Left ventricle myocardium superior (tissue), 1 donor: ENCODE results near the gene ADGRG2. TPM values are rescaled to one million over a fixed set of nuclear protein-coding genes. Genes with fewer than 3 reads are reported as not detected.

Experiments
- ATAC-seq: fragments of 200-7000 bp; cut with Tn5 transposase; one replicate; pipeline ENCODE4 v1.9.1; 2020; ENCODE audit warnings: mild to moderate bottlenecking, moderate library complexity
- DNase-seq: peaks from one replicate; pipeline ENCODE4 v3.0.0-alpha.2; 2020
- intact Hi-C: fragments of 100-400 bp; cut with micrococcal nuclease; formaldehyde crosslinking; loops from one replicate; pipeline ENCODE4 v1.11.0; 2022
- total RNA-seq: library from RNA; stranded (reverse); fragmentation: NEBNext Ultra II Directional; extraction: Animal tissue kit (Norgen Biotek cat#: 25700); gene quantifications from one replicate; pipeline ENCODE4 v1.2.1, GENCODE V29; 2021
- donor health status: DM: no; HTN: yes; CAD: no; lungs with severe emphysema.

The ADGRG2 gene
- total RNA-seq, 1 donor from 2014 or later, result 0.17 TPM

DNA sequence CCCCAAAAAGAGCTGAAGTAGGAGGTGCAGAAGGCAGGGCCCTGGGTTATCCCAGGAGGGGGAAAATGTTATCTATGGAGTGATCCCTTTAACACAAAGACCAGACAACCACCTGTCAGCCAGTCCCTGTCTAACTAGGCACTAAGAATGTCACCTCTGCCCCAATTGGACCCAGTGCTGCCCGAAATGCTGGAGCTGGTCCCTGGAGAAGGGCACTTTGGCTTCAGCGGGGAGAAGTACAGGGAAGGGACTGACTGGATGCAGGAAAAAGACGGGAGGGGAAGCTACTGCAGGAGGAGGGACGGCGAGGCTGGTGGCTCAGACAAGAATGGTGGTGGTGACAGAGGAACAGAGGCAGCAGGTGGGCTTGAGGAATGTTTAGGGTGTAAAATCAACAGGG, 155.6 kb downstream of the ADGRG2 start:
- DNase-seq, result peak; percentile 33
- intact Hi-C loops, result no loop called here
- ATAC-seq, result peak; percentile 90

DNA sequence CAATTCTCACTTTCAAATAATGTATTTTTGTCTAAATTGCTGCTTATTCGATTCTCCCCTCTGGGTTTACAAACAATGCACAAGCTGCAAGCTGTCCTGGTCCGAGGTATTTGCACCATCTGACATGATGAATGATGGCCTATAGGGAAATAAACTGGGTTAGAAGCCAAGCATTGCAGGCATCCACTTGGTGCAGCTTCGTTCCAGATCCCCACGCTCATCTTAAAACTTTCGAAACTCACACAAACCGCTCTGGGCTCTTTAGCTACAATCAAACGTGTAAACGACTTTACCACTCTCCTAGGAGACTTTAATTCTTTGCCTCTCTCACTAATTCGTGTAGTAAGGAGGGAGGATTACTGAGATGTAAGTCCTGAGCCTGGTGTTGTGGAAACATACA, 157.4 kb downstream of the ADGRG2 start:
- DNase-seq (no peak), ATAC-seq (no peak)
- intact Hi-C loops, result no loop called here

DNA sequence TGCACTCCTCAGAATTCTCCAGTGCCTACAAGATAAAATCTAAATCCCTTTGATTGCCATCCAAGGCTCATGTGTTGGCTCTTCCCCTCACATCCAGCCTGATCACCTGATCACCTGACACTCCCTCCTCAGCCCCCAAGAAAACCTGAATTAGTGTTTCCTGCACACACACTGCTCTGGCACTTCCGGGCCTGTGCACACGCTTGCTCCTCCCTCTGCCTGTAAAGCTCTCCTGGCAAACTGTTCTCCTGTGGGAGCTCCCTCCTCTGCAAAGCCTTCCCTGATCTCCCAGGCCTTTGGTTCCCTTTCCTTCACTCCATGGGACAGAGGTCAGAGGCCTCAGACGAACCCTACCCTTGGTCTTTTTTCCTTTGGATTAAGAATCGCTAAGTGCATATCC, 158.2 kb downstream of the ADGRG2 start:
- DNase-seq, result no peak

DNA sequence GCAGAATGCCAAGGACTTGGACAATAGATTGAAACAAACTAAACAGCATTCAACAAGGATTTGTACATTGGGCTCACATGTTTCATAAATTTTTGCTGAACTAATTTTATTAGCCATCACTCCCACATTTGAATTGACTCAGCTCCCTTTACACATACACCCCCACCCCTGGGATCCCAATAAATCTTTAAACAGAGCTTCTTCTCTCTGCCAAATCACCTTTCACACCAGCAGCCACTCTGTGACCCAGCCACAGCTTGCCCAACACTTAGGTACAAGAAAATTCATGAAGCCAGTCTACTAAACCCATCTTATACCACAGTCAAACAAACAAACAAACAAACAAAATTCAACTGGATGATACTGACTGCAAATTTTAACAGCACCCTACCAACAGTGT, 159.9 kb downstream of the ADGRG2 start:
- DNase-seq, result no peak
- no peak for ATAC-seq
- intact Hi-C loops, result no loop called here

More for the DNA sequence above, 158.2 kb downstream of the ADGRG2 start:
- ATAC-seq, result no peak
- intact Hi-C loops, result no loop called here

DNA sequence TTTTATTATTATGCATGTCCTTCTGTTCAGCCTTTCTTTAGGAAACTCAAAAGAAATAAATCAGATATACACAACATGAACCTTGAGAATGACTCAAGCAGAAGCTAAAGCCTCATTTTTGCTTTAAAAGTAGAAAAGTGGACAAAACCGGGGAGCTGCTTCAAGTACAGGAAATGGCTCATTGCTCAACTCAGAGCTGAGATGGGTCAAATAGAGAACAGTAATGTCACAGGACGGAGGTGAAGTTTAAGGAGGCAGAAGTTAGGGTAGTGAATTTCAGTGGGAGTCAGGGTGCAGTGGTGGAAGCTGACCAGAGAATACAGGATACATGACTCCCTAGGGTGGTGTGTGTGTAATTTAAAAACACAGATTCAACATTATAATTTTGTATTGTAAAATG, 160.6 kb downstream of the ADGRG2 start:
- DNase-seq (no peak), ATAC-seq (no peak)
- intact Hi-C loops, result no loop called here

DNA sequence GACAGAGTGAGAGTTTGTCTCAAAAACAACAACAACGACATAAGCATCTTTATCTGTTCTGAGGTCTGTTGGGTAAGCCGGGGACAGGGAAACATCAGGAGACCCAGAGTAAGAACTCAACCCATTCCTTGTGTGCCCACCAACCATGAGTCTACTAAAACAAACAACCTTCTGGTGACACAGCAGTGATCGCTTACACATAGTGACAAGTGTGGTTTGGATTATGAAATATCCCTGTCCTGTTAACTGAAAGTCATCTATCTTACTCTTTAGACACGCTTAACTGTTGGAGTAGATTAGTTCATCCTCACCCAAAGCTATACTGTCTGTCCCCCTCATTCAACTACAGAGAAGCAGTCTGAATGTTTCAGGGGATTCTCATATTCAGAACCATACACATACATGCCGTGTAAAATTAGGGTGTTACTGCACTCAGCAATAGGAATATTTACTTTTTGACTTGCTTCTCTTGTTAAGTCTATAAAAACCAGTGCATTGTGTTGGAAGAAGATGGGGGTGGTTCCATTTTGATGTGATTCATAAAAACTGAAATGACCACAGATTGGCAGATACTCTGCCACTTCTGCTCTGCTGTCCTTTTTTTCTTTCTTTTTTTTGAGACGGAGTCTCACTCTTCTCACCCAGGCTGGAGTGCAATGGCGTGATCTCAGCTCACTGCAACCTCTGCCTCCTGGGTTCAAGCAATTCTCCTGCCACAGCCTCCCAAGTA, 165.8 kb downstream of the ADGRG2 start:
- no peak for ATAC-seq
- no peak for DNase-seq
- intact Hi-C loops, result no loop called here

DNA sequence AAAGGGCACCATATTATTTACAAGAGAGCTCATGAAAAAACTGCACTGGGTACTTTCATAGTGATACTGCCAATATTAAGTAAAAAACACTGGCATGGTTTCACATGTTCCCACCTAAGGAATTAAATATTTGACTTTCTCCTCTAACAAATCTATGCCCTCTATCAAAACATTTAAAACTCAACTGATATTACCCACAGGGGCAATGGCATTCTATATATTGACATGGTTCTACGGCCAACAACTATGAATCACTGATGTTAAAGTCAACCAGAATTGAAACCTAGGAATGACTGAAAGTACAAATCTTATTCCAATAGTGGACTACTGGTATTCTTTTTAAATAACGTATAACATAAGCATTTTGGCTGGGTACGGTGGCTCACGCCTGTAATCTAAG, 166.6 kb downstream of the ADGRG2 start:
- ATAC-seq (no peak), DNase-seq (no peak)
- intact Hi-C loops, result no loop called here

DNA sequence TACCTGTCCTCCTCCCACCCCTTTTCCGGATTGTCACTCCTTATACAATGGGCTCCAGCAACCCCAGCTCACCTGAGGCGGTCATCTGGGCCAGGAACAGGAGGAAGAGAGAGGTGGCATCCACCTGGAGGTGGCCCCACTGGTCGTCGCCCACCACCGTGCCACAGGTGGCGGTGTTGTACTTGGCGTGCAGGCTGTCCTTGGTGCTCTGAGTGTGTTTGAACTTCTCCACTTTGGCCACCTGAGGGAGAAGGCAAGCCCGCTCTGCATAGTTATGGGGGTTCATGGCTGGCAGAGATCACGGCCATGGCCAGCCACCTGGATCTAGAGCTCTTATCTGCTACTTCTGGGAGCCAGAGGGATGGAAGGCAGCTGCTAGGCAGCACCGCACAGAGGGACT, 171.2 kb downstream of the ADGRG2 start:
- intact Hi-C loops, result no loop called here
- no peak for ATAC-seq
- no peak for DNase-seq

DNA sequence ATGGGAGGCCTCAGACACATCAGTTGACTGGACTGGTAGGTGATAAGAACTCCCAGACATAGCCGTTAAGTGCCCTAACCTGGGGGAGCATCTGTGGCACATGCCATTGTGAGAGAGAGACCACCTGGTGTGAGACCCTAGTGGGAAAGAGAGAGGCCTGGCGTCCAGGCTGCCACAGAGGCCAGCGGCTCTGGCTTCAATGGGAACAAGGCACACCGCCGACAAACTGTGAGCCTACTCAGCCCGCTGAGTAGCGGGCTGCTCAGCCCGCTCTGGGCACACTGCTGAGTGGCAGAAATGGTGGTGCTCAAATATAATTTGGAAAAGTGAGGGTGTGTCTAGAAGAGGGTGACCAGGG, 172.3 kb downstream of the ADGRG2 start:
- intact Hi-C loops, result no loop called here
- no peak for DNase-seq
- ATAC-seq, result no peak

DNA sequence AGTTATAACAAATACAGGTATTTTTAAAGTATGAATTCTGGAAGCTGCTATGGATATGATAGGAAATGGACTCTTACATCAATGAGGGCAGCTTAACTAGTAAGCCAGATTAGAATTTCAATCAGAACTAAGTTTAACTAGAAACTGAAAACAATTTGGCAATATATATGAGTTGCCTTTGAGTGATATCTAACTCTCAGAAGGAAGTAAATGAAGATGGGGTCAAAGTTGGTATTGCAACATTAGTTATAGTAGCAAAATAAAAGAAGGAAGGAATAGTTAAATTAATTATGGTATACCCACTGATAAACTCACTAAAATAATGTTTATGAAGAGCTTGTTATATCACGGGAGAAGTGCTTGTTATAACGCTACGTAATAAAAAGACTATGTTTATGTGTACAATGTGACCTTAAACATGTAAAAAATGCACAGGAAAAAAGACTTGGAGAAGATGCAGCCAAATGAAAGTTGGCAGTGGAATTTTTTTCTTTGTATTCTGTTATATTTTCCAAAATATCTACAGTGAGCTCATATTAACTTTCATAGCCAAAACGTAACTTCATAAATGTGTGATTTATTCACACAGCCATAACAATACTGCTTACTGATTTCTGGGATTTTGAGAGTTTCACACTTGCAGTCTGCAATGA, 172.9 kb downstream of the ADGRG2 start:
- no peak for DNase-seq

DNA sequence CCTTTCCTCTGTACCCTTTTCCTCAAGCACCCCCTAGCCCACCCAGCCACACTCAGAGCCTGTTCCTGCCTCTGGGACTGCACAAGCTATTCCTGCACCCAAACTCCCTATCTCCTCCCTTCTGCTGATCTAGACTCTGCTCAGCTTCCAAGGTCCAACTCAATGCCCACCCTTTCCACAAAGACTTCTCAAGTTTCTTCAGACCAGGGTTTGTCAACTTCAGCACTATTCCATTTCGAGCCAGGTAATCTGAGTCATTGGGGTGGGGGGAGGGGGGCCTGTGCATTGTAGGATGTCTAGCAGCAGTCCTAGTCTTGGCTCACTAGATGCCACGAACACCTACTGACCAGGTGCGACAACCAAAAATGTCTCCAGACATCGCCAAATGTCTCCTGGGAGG, 175.7 kb downstream of the ADGRG2 start:
- no peak for ATAC-seq

More for the DNA sequence above, 172.9 kb downstream of the ADGRG2 start:
- intact Hi-C loops, result no loop called here
- ATAC-seq, result no peak

DNA sequence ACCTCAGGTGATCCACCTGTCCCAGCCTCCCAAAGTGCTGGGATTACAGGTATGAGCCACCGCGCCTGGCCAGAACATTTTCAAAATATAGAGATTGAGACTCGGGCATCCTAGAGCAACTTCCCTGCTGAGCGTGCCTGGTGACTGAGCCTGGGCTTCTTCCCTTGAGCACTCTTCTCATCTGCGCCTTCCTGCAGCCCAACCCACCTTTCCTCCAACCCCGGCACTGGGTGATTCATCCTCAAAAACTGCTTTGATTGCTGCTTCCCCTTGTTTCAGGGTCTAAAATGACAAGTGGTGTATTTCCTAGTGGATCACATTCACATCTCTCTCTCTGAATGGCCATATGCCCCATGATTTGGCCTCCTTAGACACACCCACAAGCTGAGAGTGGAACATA, 176.1 kb downstream of the ADGRG2 start:
- intact Hi-C loops, result no loop called here
- ATAC-seq, result no peak
- DNase-seq, result no peak

More for the DNA sequence above, 175.7 kb downstream of the ADGRG2 start:
- no peak for DNase-seq
- intact Hi-C loops, result no loop called here

DNA sequence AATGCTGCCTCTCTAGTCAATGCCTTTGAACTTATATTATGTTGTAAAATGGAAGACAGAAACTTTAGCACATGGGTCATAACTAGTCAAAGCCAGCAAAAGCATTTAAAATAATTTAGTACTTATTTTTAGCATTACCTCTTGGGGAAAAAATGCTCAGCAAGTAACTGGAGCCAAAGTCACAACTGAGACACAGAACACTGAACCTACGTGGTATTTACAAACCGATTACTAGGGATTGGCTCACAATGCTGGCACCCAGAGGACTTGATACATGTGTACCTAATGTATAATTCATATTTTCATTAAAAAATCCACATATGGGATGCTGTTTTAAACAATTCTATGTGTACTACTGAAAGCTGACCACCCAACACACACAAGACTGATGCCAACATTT, 176.8 kb downstream of the ADGRG2 start:
- ATAC-seq (no peak), DNase-seq (no peak)
- intact Hi-C loops, result no loop called here

DNA sequence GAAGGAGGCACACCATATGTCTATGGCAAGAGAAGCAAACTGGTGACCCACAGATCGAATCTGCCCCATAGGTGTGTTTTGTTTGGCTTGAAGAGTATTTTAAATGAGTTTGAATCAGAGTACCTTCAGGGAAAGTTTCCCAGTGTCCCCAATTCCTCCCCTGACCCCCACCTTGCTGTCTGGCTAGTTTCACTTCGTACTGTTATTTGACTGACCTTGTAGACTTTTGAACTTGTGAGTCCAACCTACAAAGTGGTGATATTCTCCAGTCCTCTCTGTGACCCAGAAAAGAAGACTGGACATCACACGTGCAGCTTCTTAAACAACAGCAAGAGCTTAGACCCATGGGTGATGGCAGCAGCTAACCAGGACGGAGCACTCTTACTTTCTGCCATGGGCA, 177.8 kb downstream of the ADGRG2 start:
- intact Hi-C loops, result no loop called here
- DNase-seq (no peak), ATAC-seq (no peak)

DNA sequence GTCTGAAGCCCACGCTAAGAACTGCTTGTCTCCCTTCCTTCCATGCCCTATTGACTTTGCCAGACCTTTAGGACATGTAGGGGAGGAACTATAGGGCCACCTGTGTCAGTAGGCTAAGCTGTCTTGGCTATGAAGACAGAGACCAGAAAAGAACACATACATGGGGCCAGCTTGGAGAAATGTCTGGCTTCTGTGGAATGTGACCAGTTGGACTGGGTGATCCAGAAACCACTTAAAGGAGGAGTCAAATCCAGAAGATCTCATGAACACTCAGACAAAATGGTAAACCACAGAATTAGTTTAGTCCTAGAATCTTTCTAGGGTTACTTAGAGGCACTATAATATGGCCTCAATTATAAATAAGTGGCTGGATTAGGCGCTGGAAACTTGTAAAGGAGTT, 180.4 kb downstream of the ADGRG2 start:
- intact Hi-C loops, result no loop called here
- no peak for DNase-seq
- ATAC-seq, result no peak

Other genes with a start within 250 kb of the ADGRG2 start
- gene PHKA2, start 138.4 kb downstream of the ADGRG2 start, total RNA-seq, result 57.7 TPM
- gene PDHA1, start 221.5 kb upstream of the ADGRG2 start, total RNA-seq, result 1,321 TPM